Adrenal gland (tissue), 12 donors: ENCODE measurements around the gene PGP. TPM values are rescaled to one million over a fixed set of nuclear protein-coding genes. Genes with fewer than 3 reads are reported as not detected.
A peak's percentile ranks its signal among the peaks of the same experiment; 100 is the strongest.
"Not testable (repeated sequence)": the region's sequence is repeated elsewhere in the genome, so short reads cannot be mapped to it uniquely, and the experiment has no call there.

Experiments used
- DNase-seq, 7 donors: peaks; one replicate each; pipeline ENCODE4 v3.0.0-alpha.2; 2019 to 2020
- H3K27ac ChIP-seq, 5 donors: fragments of 200-600 bp; sonication (generic) in 4 of 5; 1 replicate in 3 of 5; 2 replicates in 2 of 5; pipeline versions ENCODE4 v1.5.1 to v1.8.0; 2016 to 2020; ENCODE audit warnings: mild to moderate bottlenecking in 1 of 5
- H3K27me3 ChIP-seq: fragments of 200-600 bp; 2 replicates; pipeline ENCODE4 v1.8.0; 2021
- H3K36me3 ChIP-seq, 2 donors: fragments of 200-600 bp; replicated peaks in 1 of 2; 1 replicate in 1 of 2; 2 replicates in 1 of 2; pipeline versions ENCODE4 v1.5.1 to v1.8.0; 2018 to 2022
- H3K4me1 ChIP-seq, 2 donors: fragments of 200-600 bp; replicated peaks in 1 of 2; 1 replicate in 1 of 2; 2 replicates in 1 of 2; pipeline versions ENCODE4 v1.5.1 to v1.8.0; 2018 to 2021
- H3K4me3 ChIP-seq, 4 donors: fragments of 200-600 bp; sonication (generic) in 3 of 4; one replicate each; pipeline ENCODE4 v1.5.1; 2016 to 2018
- H3K9me3 ChIP-seq, 3 donors: fragments of 200-600 bp; sonication (generic) in 1 of 3; replicated peaks in 1 of 3; 1 replicate in 2 of 3; 2 replicates in 1 of 3; pipeline versions ENCODE4 v1.5.1 to v1.8.0; 2016 to 2021
- CTCF ChIP-seq, 6 experiments: fragments of 450-650 bp in 4 of 6; fragments of 200-600 bp in 2 of 6; sonication (generic) in 1 of 6; IDR thresholded peaks; 1 replicate in 5 of 6; 2 replicates in 1 of 6; pipeline versions ENCODE4 v1.5.1 to v1.8.0; 2016 to 2021; ENCODE audit warnings: antibody characterized with exemption in 6 of 6, mild to moderate bottlenecking in 2 of 6, moderate library complexity in 1 of 6
- POLR2A ChIP-seq, 2 donors: fragments of 450-650 bp; IDR thresholded peaks; one replicate each; pipeline ENCODE4 v1.6.1; 2017; ENCODE audit warnings: antibody characterized with exemption in 2 of 2, mild to moderate bottlenecking in 2 of 2, moderate library complexity in 1 of 2
- WGBS, 4 donors: extraction: QIAGEN DNeasy Blood & Tissue Kit in 2 of 4; methylation state at CpG; one replicate each; pipeline versions ENCODE4 v1.1.5 to v1.1.7; 2013 to 2017; 5-methylcytosine and 5-hydroxymethylcytosine counted together
- intact Hi-C, 2 donors: fragments of 100-400 bp; cut with DNase I; formaldehyde crosslinking; loops; one replicate each; pipeline versions ENCODE4 v1.14.1 to v1.15.0; 2022 to 2023
- polyA plus RNA-seq, 3 donors: library from polyadenylated mRNA; stranded (reverse); fragments of 200-250 nt in 2 of 3; fragments of 350-450 nt in 1 of 3; fragmentation: Illumina TruSeq in 1 of 3; extraction: RNeasy Lipid Tissue Mini Kit (QIAGEN cat#74804) in 1 of 3; gene quantifications; one replicate each; pipeline ENCODE4 v1.2.3, GENCODE V29; 2013 to 2014
- total RNA-seq, 9 donors: library from RNA; depleted of rRNA in 4 of 9; stranded (reverse); fragments of >200 nt in 4 of 9; fragments of 120-200 nt in 1 of 9; fragmentation: NEBNext Ultra II Directional in 1 of 9; extraction: Animal tissue kit (Norgen Biotek cat#: 25700) in 1 of 9; gene quantifications; one replicate each; pipeline versions ENCODE4 v1.1.0 to v1.2.4, GENCODE V29; 2013 to 2023
- donor health status: healthy with polysubstance abuse.
- donor health status: Bipolar disorder and iron deficiency.
- donor health status: DM: yes; HTN: yes; CAD: no.
- donor health status: DM: no; HTN: no; CAD: no.
- donor health status: DM: no; HTN: no; CAD: no.
- donor health status: DM: yes; HTN: yes; CAD: no.

PGP gene
- total and polyA plus RNA-seq, 12 donors, result 8.3 to 24.1 (median 13.6) TPM

DNA sequence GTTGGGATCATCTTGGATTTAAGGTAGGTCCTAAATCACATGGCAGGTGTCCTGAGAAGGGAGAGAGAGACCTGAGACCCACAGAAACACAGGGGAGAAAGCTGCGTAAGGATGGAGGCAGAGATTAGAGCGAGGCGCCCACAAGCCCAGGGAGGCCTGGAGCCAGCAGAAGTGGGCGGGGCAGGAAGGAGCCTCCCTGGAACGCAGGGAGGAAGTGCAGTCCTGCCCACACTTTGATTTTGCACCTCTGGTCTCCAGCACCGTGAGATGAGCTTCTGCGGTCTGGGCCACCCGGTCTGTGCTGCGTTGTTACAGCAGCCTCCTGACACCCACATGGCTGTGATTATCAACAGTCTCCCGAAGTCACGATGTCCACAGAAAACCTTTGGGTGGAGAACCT lies 28.0 kb upstream of the PGP start:
- H3K36me3 ChIP-seq, result peaks cover 0 to 47% of the 10 kb centered on the region in 2 donors
- H3K4me1 ChIP-seq, result peaks cover 0 to 7% of the 10 kb centered on the region in 2 donors
- no peak overlapping the region for H3K27ac ChIP-seq
- intact Hi-C loops, result no loop called here
- no peak overlapping the region for H3K4me3 ChIP-seq
- WGBS, 4 donors, result 73 to 90% (median 79%) methylated on average over 5 to 11 of the region's 11 CpGs
- no peaks in the 10 kb centered on the region for H3K27me3 ChIP-seq
- H3K9me3 ChIP-seq, result no peaks in the 10 kb centered on the region
- TF ChIP-seq POLR2A (IDR thresholded peaks at IDR 0.05) (no peak), CTCF (IDR thresholded peaks at IDR 0.05) (no peak)
- DNase-seq, result no peak

- H3K27me3 ChIP-seq, intact Hi-C loops: not testable (repeated sequence)
- WGBS, 4 donors, result 76 to 84% (median 82%) methylated on average over 9 of the region's 9 CpGs
Measured at GRCh38 chr16:2240331-2240730, 25.7 kb upstream of the PGP start.

DNA sequence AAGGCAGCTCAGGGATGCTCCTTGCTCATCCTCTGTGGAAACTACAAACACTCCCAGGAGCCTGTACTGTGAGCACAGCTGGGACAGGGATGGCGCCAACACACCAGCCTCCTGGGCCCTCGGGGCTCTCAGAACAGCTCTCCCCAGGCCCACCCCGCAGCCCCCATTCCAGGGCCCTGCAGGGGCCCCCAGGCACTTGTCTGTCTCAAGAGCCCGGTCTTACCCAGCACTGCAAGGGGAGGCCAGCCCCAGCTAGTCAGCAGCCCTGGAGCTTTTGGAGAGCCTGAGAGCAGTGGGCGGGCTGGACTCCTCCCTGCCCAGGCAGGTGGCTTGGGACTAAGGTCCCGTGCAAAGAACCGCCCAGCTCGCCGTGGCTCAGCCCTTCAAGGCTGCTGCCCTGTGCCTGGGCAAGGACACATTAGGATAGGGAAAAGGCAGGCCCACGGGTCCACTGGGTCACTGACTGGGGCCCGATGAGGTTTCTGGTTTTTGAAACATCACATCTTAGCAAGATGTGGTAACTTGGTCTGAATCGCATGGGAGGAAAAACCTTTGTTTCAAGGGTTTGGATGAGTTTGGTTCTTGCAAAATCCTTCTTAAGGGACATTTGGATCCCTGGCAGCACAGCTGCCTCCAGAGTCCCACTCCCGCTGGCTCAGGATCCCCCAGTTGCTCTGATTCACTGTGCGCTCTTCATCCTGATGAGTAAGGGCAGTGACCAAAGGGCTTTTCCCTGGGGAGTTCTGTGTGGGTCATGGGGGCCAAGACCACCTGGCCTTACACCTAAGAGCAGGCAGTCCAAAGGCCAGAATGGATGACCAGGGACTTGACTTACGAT lies 24.4 kb upstream of the PGP start:
- peaks cover 12 to 21% of the 10 kb centered on the region in 2 donors for H3K4me1 ChIP-seq
- H3K4me3 ChIP-seq, result no peak overlapping the region
- H3K36me3 ChIP-seq, result peaks cover 0 to 39% of the 10 kb centered on the region in 2 donors
- peaks cover 9% of the 10 kb centered on the region for H3K27me3 ChIP-seq
- peak overlapping the region in 1 of 5 donors; percentile 32 for H3K27ac ChIP-seq
- intact Hi-C loops, result no loop called here
- 51 to 63% (median 61%) methylated on average over 7 to 15 of the region's 15 CpGs for WGBS, 4 donors
- TF ChIP-seq POLR2A (IDR thresholded peaks at IDR 0.05), result no peak
- no peak for TF ChIP-seq CTCF (IDR thresholded peaks at IDR 0.05)
- DNase-seq, result peak in 5 of 7 donors; percentile 52 to 72 (median 70)
- no peaks in the 10 kb centered on the region for H3K9me3 ChIP-seq

More at GRCh38 chr16:2240331-2240730, 25.7 kb upstream of the PGP start:
- peaks cover 0 to 38% of the 10 kb centered on the region in 2 donors for H3K36me3 ChIP-seq
- not testable (repeated sequence) for H3K27ac ChIP-seq, DNase-seq, H3K4me3 ChIP-seq, H3K9me3 ChIP-seq
- peaks cover 12 to 21% of the 10 kb centered on the region in 2 donors for H3K4me1 ChIP-seq

DNA sequence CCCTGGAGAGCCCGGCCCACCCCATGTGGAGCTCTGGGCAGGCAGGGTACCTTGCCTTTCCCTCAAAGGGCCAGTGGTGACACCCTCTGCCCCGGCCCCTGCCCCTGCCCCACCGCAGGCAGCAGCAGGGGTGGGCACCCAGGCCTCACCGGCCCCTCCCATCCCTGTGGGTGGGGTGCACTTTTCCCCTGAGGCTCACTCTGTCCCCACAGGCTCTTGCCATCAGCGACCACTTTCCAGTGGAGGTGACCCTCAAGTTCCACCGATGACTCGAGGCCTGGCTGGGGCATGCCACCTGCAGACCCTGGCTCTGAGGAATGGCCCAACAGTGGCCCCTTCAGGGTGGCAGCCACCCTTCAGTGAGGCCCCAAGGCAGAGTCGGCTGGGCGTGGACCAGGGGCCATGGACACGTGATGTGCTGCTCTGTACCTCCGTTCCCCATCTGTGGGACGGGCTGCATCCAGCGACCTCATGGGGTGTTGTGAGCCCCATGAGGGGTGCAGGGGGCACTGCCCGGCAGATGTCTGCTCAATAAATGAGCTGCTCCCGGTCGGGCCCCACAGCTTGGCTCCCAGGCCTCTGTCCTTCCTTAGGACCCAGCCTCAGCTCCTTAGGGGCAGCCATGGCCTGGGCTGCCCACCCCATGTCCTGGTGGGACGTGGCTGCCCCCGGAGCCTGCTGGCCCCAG lies 23.7 kb upstream of the PGP start:
- no peaks in the 10 kb centered on the region for H3K9me3 ChIP-seq
- DNase-seq, result no peak
- H3K36me3 ChIP-seq, result peaks cover 0 to 39% of the 10 kb centered on the region in 2 donors
- intact Hi-C loops, result no loop called here
- no peak overlapping the region for H3K27ac ChIP-seq
- peaks cover 9% of the 10 kb centered on the region for H3K27me3 ChIP-seq
- no peak overlapping the region for H3K4me3 ChIP-seq
- WGBS, 4 donors, result 63 to 80% (median 66%) methylated on average over 1 to 18 of the region's 18 CpGs
- TF ChIP-seq POLR2A (IDR thresholded peaks at IDR 0.05), result no peak
- TF ChIP-seq CTCF (IDR thresholded peaks at IDR 0.05), result no peak
- H3K4me1 ChIP-seq, result peaks cover 12 to 21% of the 10 kb centered on the region in 2 donors
